Measurements from ENCODE around the gene PSMB7.
A peak's percentile ranks its signal among the peaks of the same experiment; 100 is the strongest.

Gene PSMB7

DNA sequence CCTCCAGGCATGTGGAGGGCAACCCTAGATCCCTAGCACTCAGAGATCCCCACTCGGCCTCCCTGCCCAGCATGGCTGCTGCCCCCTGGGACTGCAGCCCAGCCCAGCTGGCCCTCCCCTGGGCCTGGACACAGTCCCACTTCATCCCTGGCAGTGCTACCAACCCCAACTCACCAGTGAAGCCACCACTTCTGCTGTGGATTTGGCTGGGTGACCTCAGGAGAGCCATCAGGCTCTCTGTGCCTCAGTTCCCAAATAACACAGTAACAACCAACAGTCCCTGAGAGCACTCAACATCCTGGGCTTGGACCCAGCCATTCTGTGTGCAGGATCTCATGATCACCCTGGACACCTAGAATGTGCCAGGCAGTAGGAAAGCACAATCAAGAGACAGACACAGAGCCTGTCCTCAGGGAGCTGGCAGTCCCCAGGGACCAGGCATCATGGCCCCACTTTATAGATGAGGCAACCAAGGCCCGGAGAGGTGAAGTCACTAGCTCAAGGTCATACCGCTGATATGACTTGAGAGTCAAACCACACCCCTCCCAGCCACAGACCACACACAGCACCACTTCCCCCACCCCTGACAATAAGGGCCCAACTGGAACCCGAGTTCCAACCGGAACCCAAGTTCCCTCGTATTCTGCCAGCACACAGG, 4.7 kb upstream of the PSMB7 start:
- ATAC-seq (ENCODE audit: insufficient read depth, low read depth), result 0 out of 3 replicates have a peak, but pooled peaks have one; percentile 2

DNA sequence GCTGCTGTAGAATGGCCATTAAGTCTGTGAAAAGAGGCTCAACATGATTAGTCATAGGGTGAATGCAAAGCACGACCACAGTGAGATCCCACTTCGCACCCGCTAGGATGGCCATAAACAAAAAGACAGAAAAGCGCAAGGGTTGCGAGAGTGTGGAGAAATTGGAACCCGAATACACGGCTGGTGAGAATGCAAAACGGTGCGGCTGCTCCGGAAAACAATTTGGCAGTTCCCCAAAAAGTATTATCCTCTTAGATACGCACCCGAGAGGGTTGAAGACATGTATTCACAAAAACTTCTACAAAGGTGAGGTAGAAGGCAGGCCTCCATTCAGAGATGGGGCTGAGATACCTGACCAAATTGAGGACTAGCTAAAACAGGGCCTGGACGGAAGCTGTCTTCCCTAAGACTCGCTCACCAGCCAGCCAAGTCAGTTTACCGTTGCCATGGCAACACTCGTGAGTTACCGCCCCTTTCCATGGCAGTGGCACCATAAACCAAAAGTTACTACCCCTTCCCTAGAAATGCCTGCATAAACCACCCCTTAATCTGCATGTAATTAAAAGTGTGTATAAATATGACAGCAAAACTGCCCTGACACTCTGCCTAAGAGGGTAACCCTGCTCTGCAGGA, 726 bp upstream of the PSMB7 start:
- H3K4me1 ChIP-seq (ENCODE audit: insufficient read depth, low read length), result peaks cover 34% of the 10 kb centered on the region
- peaks cover 39% of the 10 kb centered on the region for H3K36me3 ChIP-seq (ENCODE audit: insufficient read depth, low read length)
- TF ChIP-seq, protein P1, sequence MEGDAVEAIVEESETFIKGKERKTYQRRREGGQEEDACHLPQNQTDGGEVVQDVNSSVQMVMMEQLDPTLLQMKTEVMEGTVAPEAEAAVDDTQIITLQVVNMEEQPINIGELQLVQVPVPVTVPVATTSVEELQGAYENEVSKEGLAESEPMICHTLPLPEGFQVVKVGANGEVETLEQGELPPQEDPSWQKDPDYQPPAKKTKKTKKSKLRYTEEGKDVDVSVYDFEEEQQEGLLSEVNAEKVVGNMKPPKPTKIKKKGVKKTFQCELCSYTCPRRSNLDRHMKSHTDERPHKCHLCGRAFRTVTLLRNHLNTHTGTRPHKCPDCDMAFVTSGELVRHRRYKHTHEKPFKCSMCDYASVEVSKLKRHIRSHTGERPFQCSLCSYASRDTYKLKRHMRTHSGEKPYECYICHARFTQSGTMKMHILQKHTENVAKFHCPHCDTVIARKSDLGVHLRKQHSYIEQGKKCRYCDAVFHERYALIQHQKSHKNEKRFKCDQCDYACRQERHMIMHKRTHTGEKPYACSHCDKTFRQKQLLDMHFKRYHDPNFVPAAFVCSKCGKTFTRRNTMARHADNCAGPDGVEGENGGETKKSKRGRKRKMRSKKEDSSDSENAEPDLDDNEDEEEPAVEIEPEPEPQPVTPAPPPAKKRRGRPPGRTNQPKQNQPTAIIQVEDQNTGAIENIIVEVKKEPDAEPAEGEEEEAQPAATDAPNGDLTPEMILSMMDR (IDR thresholded peaks at IDR 0.05; ENCODE audit: borderline replicate concordance, extremely low read depth, low read length, poor library complexity, severe bottlenecking), result no peak
- TF ChIP-seq EZH2 (IDR thresholded peaks at IDR 0.05; ENCODE audit: borderline replicate concordance, low read depth, low read length, severe bottlenecking), result no peak
- peaks cover 3% of the 10 kb centered on the region; the same call in 1 of the 2 replicates for H4K20me1 ChIP-seq (ENCODE audit: insufficient read depth, low read length)
- H3K4me2 ChIP-seq (ENCODE audit: insufficient read depth, low read length), result peak overlapping the region; percentile 40; the same call in 1 of the 2 replicates
- ATAC-seq (ENCODE audit: insufficient read depth, low read depth) (no peak), DNase-seq (no peak)
- peaks cover 37% of the 10 kb centered on the region for H3K79me2 ChIP-seq (ENCODE audit: insufficient read depth, low read length)
- H3K27ac ChIP-seq (ENCODE audit: low read length), result no peak overlapping the region
- H3K27me3 ChIP-seq (ENCODE audit: insufficient read depth, low read length, poor library complexity), result no peaks in the 10 kb centered on the region
- H3K9ac ChIP-seq (ENCODE audit: low read depth, low read length), result no peak overlapping the region
- no peaks in the 10 kb centered on the region for H3K9me3 ChIP-seq (ENCODE audit: insufficient read depth, low read length, severe bottlenecking)
- H2AFZ ChIP-seq (ENCODE audit: low read depth, low read length), result peak overlapping the region; percentile 76
- peak overlapping the region in 1 of 2 experiments; percentile 98; a peak in 2 of 4 replicates for H3K4me3 ChIP-seq (ENCODE audit: low read depth in 1 of 2, low read length in 2 of 2)

More for the DNA sequence above, 4.7 kb upstream of the PSMB7 start:
- H3K36me3 ChIP-seq (ENCODE audit: insufficient read depth, low read length), result no peaks in the 10 kb centered on the region
- no peak for DNase-seq
- H4K20me1 ChIP-seq (ENCODE audit: insufficient read depth, low read length), result no peaks in the 10 kb centered on the region
- no peak overlapping the region for H3K4me2 ChIP-seq (ENCODE audit: insufficient read depth, low read length)
- H3K27me3 ChIP-seq (ENCODE audit: insufficient read depth, low read length, poor library complexity), result no peaks in the 10 kb centered on the region
- no peak overlapping the region for H3K27ac ChIP-seq (ENCODE audit: low read length)
- no peak overlapping the region for H3K9ac ChIP-seq (ENCODE audit: low read depth, low read length)
- no peak overlapping the region for H3K4me3 ChIP-seq (ENCODE audit: low read depth in 1 of 2, low read length in 2 of 2)
- H2AFZ ChIP-seq (ENCODE audit: low read depth, low read length), result 0 out of 2 replicates have a peak overlapping the region, but pooled peaks have one; percentile 59
- peaks cover 3% of the 10 kb centered on the region for H3K79me2 ChIP-seq (ENCODE audit: insufficient read depth, low read length)
- TF ChIP-seq, protein P1 (IDR thresholded peaks at IDR 0.05; ENCODE audit: borderline replicate concordance, extremely low read depth, low read length, poor library complexity, severe bottlenecking), result no peak
- no peak for TF ChIP-seq EZH2 (IDR thresholded peaks at IDR 0.05; ENCODE audit: borderline replicate concordance, low read depth, low read length, severe bottlenecking)
- no peaks in the 10 kb centered on the region for H3K9me3 ChIP-seq (ENCODE audit: insufficient read depth, low read length, severe bottlenecking)
- peaks cover 5% of the 10 kb centered on the region for H3K4me1 ChIP-seq (ENCODE audit: insufficient read depth, low read length)

DNA sequence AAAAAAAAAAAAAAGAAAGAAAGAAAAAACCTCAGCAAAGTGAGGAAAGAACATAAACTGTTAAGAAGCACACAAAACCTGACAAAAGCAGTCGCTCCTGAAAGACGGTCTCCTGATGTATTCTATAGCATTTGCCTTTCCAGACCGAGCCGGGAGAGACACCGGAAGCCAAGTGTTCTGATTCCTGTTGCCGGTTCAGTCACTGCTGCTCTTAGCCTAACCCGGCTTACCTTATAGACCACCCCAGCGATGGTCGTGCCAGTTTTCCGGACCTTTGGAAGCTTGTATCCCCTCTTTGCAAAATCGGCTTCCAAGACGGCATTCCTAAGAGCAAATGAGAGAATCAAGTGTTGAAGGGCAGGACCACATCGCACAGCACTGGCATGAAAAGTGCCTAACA, 630 bp downstream of the PSMB7 start:
- ATAC-seq (ENCODE audit: insufficient read depth, low read depth) (no peak), DNase-seq (no peak)
- Histone ChIP-seq H3K27ac (ENCODE audit: low read length) (peak overlapping the region; percentile 78), H3K9me3 (ENCODE audit: insufficient read depth, low read length, severe bottlenecking) (no peaks in the 10 kb centered on the region), H3K4me1 (ENCODE audit: insufficient read depth, low read length) (peaks cover 36% of the 10 kb centered on the region), H3K36me3 (ENCODE audit: insufficient read depth, low read length) (peaks cover 48% of the 10 kb centered on the region), H3K79me2 (ENCODE audit: insufficient read depth, low read length) (peaks cover 48% of the 10 kb centered on the region), H3K9ac (ENCODE audit: low read depth, low read length) (peak overlapping the region; percentile 78), H3K27me3 (ENCODE audit: insufficient read depth, low read length, poor library complexity) (no peaks in the 10 kb centered on the region), H3K4me2 (ENCODE audit: insufficient read depth, low read length) (peak overlapping the region; percentile 96), H2AFZ (ENCODE audit: low read depth, low read length) (peak overlapping the region; percentile 84), H4K20me1 (ENCODE audit: insufficient read depth, low read length) (peaks cover 4% of the 10 kb centered on the region; the same call in 1 of the 2 replicates), H3K4me3 (ENCODE audit: low read depth in 1 of 2, low read length in 2 of 2) (peak overlapping the region; percentile 84 to 98)
- TF ChIP-seq, protein P1 (IDR thresholded peaks at IDR 0.05; ENCODE audit: borderline replicate concordance, extremely low read depth, low read length, poor library complexity, severe bottlenecking), result no peak
- TF ChIP-seq EZH2 (IDR thresholded peaks at IDR 0.05; ENCODE audit: borderline replicate concordance, low read depth, low read length, severe bottlenecking), result no peak
